GM12891 (cell line): ENCODE results near the gene GRM1.

Source experiments
- DNase-seq: peaks from one replicate; pipeline ENCODE4 v3.0.0; 2011; ENCODE audit warnings: low spot score; ENCODE audit not compliant: insufficient read length
- FAIRE-seq: peaks from 2 replicates; lab custom pipeline; 2011; peaks lifted over from hg19 to GRCh38; lab: Jason Lieb, UNC
- PAX5 ChIP-seq: IDR thresholded peaks from 2 replicates; pipeline ENCODE4 v1.6.1; 2011; ENCODE audit warnings: low read length, moderate library complexity, mild to moderate bottlenecking; ENCODE audit not compliant: insufficient read depth, severe bottlenecking
- POLR2A ChIP-seq: IDR thresholded peaks from 2 replicates; pipeline ENCODE4 v1.6.1; 2011; ENCODE audit warnings: low read depth, low read length, control low read depth
- POLR2AphosphoS5 ChIP-seq: IDR thresholded peaks from 2 replicates; pipeline ENCODE4 v1.6.1; 2011; ENCODE audit warnings: low read depth, low read length, control low read depth
- POU2F2 ChIP-seq: IDR thresholded peaks from 2 replicates; pipeline ENCODE4 v1.6.1; 2011; ENCODE audit warnings: low read depth, mild to moderate bottlenecking, control low read depth, low read length, moderate library complexity
- SPI1 ChIP-seq: IDR thresholded peaks from 2 replicates; pipeline ENCODE4 v1.6.1; 2011; ENCODE audit warnings: low read depth, low read length, control low read depth
- TAF1 ChIP-seq: IDR thresholded peaks from 2 replicates; pipeline ENCODE4 v1.6.1; 2011; ENCODE audit warnings: low read depth, low read length, control low read depth

Gene GRM1

DNA sequence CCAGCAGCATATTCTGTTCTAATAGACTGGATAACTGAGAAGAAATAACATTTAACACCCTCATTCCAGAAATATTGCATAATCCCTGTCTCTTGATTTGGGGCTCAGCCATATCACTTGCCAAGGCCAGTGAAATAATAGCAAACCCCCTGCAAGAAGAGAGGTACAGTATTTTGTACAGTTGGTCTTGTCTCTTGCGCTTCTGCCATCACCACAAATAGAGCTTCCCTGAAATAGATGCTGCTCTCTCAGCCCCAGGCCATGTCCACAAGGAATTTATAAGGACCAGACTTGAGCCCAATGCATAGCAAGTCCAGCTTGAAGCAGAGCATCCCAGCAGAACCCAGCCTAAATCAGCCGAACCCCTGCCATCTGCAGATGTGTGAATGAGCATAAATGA lies 254.0 kb downstream of the GRM1 start:
- TF ChIP-seq POU2F2, result no peak
- no peak for TF ChIP-seq PAX5
- no peak for TF ChIP-seq POLR2AphosphoS5
- TF ChIP-seq SPI1, result no peak
- TF ChIP-seq POLR2A, result no peak
- no peak for TF ChIP-seq TAF1
- FAIRE-seq (no peak), DNase-seq (no peak)

DNA sequence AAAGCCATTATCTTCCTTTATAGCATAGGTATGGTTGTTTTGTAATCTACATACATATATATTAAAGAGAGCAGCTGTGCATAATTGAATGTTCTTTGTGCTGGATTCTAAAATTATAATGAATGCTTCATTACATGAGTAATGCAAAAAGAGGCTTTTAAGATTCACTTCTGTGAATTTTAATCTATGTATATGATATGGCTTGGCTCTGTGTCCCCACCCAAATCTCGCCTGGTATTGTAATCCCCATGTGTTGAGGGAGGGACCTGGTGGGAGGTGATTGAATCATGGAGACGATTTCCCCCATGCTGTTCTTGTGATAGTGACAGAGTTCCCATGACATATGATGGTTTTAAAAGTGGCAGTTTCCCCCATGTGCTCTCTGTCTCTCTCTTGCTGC lies 255.4 kb downstream of the GRM1 start:
- FAIRE-seq, result no peak
- DNase-seq, result no peak
- TF ChIP-seq PAX5 (no peak), POLR2A (no peak), TAF1 (no peak), POLR2AphosphoS5 (no peak), POU2F2 (no peak), SPI1 (no peak)

DNA sequence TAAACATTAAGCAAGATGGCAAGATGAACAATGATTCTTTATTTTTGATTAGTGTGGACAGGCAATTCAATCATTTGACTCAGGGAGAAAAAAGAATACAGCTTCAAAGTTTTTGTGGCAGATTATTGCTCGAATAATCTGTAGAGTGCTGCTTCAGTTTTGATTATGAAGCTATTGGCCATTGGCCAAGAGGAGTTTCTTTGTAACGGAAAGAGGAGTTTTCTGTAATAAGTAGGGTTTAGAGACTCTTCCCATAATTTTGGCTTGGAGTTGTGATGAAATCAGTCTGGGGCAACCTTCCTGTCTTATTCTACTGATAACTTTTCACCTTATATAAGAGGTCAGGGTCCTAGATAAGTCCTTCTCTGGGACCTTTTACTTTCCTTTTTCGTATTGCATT lies 258.1 kb downstream of the GRM1 start:
- DNase-seq, result no peak
- TF ChIP-seq SPI1, result no peak
- TF ChIP-seq POLR2A, result no peak
- no peak for TF ChIP-seq TAF1
- no peak for TF ChIP-seq PAX5
- TF ChIP-seq POU2F2, result no peak
- TF ChIP-seq POLR2AphosphoS5, result no peak
- FAIRE-seq, result no peak

DNA sequence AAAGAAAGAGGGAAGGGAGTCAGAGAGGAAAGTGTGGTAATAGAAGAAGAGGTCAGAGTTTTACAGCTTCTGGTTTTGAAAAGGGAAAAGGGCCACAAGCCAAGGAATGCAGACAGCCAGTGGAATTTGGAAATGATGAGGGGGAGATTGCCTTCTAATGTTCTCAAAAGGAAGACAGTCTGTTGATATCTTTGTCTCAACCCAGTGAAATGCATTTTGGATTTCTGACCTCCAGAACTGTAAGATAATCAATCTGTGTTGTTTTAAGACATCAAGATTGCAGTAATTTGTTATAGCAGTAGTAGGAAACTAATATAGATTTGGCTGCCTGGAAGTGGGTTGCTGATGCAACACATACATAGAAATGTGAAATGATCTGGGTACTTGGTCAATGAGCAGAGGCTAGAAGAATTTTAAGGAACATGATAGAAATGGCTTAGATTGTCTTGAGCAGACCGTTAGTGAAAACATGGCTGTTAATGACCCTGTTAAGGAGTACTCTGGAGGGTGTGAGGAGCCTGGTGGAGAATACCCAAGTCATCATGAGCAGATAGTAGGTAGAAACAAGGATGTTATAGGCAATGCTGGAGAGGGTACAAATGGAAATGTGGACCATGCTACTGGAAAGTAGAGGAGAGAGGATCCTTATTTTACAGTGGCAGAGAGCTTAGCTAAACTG lies 259.0 kb downstream of the GRM1 start:
- FAIRE-seq (no peak), DNase-seq (no peak)
- TF ChIP-seq POLR2A, result no peak
- TF ChIP-seq PAX5, result no peak

DNA sequence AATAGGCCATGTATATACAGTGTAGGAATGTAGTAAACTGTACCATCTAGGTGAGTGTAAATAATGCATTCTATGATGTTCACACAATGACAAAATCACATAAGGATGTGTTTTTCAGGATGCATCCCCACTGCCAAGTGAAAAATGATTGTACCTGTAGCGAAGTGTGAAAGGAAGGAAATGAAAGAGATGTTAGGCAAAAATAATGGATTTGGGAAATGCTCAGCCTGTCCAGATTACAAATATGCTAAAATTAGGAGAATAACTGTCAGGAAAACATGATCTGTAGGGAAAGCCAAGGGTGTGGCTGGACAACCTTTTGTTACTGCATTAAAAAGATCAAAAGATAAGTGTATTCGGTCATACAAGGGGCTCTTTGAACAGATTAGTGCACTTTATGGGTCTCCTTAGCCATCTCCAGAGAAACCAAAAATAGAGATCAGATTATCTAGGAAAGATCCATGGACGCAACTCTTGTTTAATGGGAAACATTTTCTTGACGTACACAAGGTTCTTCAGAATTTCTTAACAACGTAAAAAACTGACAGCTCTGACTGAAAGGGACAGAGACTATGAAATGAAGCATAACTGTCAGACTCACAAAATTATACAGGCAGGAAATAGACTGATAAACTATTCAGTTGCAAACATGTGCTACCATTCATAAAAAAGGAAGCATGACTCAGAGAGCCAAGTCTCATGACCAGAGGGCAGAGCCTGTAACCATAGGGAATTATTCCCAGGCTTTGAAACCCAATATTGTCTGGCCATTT lies 261.1 kb downstream of the GRM1 start:
- FAIRE-seq (no peak), DNase-seq (no peak)
- TF ChIP-seq POU2F2 (no peak), POLR2A (no peak), POLR2AphosphoS5 (no peak), PAX5 (no peak), SPI1 (no peak), TAF1 (no peak)

DNA sequence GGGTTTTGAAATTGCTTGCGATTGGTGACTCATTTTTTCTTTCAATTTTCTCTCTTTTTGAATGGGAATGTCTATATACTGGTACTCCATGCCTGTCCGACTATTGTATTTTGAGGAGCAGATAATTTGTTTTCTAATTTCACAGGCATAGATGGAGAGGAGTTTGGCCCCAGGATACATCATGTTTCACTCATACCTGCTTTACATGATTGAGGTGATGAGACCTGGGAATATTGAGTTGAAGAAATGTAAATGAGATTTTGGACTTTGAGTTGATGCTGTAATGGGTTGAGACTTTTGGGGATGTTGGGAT lies 261.7 kb downstream of the GRM1 start:
- no peak for DNase-seq
- TF ChIP-seq POLR2A (no peak), POU2F2 (no peak)
- FAIRE-seq, result no peak

DNA sequence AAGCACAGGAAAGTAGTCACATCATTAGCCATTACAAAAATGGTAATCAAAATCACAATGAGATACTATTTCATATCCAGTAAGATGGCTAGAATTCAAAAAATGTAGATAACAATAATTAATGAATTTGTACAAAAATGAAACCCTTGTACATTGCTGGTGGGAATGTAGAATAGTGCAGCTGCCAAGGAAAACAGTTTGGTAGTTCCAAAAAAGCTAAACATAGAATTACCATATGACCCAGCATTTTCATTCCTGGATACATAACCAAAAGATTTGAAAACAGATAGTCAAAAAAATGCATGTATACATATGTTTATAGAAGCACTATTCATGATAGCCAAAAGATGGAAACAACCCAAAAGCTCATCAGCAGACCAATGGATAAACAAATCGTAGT lies 263.6 kb downstream of the GRM1 start:
- TF ChIP-seq PAX5, result no peak
- TF ChIP-seq TAF1, result no peak
- no peak for TF ChIP-seq SPI1
- FAIRE-seq (no peak), DNase-seq (no peak)

DNA sequence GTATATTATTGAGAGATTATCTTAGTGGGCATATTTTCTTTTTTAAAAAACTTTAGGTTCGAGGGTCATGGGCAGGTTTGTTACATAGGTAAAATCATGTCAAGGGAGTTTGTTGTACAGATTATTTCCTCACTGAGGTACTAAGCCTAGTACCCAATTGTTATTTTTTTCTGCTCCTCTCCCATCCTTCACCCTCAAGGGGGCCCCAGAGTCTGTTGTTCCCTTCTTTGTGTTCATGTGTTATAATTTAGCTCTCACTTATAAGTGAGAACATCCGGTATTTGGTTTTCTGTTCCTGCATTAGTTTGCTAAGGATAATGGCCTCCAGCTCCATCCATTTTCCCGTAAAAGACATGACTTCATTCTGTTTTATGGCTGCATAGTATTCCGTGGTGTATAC lies 266.8 kb downstream of the GRM1 start:
- FAIRE-seq (no peak), DNase-seq (no peak)
- TF ChIP-seq PAX5 (no peak), POLR2A (no peak)

DNA sequence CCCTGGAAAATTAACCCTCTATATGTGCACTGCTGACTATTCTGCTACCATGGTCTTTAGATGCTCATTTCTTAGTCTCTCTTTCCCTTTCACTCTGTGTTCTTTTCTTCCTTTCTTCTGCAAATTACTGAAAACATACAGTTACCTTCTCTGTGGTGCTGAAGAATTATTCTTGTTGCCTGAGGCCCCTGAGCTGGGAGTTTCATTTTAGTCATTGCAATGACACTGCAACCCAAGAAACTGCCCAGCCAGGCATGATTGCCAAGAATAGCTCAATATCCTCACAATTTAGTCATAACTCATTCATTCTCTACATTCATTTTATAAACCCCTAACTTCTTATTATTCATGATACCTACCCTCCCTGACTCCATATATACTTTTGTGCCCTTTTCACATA lies 269.0 kb downstream of the GRM1 start:
- FAIRE-seq (no peak), DNase-seq (no peak)
- TF ChIP-seq POLR2AphosphoS5 (no peak), POU2F2 (no peak), TAF1 (no peak), PAX5 (no peak), POLR2A (no peak), SPI1 (no peak)

DNA sequence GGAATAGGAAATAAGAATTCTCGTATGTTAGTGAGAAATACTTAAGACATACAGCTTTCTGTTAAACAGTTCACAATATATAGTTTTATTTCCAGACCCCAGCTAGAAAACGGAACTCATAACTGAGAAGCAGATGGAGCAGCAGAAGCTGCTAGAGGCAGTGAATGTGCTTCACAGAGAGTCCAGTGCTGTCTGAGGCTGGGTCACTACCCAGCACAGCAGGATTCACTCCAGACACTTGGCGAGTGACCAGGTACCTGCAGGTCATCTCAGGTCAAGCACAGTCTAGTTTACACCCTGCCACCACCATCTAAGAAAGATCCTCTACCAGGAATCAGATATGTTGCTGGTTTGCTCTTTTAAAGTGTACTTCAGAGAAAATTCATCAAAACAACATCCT lies 271.7 kb downstream of the GRM1 start:
- TF ChIP-seq POU2F2 (no peak), POLR2AphosphoS5 (no peak), PAX5 (no peak), POLR2A (no peak), SPI1 (no peak), TAF1 (no peak)
- FAIRE-seq (no peak), DNase-seq (no peak)

DNA sequence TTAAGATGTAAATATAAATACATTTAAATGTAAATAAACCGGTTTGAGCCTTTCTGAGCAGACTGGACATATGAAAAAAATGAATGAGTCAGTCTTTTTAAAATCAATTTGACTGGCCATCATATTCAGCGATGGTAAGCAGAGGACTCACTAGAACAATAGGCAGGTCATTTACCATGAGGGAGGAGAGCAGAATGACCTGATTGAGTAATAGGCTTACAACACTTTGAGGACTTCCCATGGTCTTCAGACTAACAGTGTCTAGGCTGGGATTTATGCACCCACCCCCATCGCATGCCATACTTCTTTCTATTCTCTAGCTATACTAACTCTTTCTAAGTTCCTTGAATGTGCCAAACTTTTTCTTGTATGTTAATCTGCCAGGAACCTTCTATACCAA lies 272.9 kb downstream of the GRM1 start:
- TF ChIP-seq TAF1 (no peak), SPI1 (no peak), PAX5 (no peak)
- no peak for DNase-seq
- no peak for FAIRE-seq
